Measurements from ENCODE around the gene SIPA1L2. TPM values are rescaled to one million over a fixed set of nuclear protein-coding genes. Genes with fewer than 3 reads are reported as not detected.

The SIPA1L2 gene
- total RNA-seq, 1 donor from 2014 or later = 48.9 TPM

DNA sequence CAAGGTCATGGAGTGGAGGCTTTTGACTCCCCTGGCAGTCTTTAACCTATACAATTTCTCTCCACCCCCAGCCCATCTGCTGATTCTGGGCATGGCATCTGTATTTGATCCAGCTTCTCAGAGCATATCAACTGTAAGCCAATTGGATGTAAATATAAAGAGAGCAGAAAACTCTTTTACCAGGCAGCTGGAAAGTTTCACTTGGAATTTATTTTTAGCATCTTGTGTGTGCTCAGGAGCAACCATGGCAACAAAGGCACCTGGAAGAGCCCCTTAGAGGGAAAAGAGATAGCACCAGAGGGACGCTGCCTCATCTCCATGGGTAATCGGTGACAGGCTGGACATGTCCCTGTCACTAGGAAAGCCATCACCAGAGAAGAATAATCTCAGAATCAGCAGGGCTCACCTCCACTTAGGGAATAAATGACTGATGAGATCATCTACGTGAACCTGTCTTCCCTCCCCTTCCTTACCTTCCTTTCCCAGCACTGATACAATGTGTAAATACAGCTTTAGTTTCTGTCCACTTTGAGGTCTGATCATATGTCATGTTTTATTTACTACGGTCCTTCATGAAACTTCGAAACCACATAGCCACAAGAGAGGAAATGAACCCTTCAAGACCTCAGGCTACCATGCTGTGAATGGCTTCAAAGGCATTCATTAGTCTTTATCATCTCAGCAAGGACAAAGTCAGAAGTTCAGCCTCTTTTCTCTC, 25.3 kb upstream of the SIPA1L2 start:
- no peaks in the 10 kb centered on the region for H3K9me3 ChIP-seq
- TF ChIP-seq POLR2AphosphoS5 (IDR thresholded peaks at IDR 0.05; ENCODE audit: insufficient read depth in 1 of 2, low read depth in 1 of 2) (no peak), POLR2A (IDR thresholded peaks at IDR 0.05) (no peak)
- H3K27me3 ChIP-seq = no peaks in the 10 kb centered on the region

DNA sequence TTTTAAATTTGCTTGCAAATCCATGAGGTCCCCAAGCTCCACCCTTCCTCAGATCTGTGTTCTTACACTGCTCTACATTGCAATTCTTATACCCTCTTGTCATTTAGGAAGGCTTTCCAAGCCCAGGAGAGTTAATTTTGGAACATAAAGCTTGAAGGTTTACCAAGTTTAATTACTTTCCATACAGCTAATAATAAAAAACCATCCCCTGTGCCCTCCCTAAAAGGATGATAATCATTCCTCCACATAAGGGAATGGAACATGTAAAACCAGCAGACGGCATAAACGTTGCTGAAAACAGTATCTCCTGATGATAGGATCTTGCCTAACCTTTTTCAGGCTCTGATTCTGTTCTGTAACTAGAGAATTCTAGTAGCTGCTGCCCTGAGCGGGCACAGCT, 23.9 kb upstream of the SIPA1L2 start:
- DNase-seq (ENCODE audit: extremely low spot score in 2 of 2) = no peak
- no peak for TF ChIP-seq POLR2A (IDR thresholded peaks at IDR 0.05)
- TF ChIP-seq, protein P1, sequence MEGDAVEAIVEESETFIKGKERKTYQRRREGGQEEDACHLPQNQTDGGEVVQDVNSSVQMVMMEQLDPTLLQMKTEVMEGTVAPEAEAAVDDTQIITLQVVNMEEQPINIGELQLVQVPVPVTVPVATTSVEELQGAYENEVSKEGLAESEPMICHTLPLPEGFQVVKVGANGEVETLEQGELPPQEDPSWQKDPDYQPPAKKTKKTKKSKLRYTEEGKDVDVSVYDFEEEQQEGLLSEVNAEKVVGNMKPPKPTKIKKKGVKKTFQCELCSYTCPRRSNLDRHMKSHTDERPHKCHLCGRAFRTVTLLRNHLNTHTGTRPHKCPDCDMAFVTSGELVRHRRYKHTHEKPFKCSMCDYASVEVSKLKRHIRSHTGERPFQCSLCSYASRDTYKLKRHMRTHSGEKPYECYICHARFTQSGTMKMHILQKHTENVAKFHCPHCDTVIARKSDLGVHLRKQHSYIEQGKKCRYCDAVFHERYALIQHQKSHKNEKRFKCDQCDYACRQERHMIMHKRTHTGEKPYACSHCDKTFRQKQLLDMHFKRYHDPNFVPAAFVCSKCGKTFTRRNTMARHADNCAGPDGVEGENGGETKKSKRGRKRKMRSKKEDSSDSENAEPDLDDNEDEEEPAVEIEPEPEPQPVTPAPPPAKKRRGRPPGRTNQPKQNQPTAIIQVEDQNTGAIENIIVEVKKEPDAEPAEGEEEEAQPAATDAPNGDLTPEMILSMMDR (IDR thresholded peaks at IDR 0.05) = no peak
- TF ChIP-seq POLR2AphosphoS5 (IDR thresholded peaks at IDR 0.05; ENCODE audit: insufficient read depth in 1 of 2, low read depth in 1 of 2) = no peak
- Histone ChIP-seq H3K9me3 (no peaks in the 10 kb centered on the region), H3K27ac (no peak overlapping the region), H3K27me3 (no peaks in the 10 kb centered on the region), H3K4me1 (no peaks in the 10 kb centered on the region), H3K4me3 (no peak overlapping the region), H3K36me3 (no peaks in the 10 kb centered on the region)
- intact Hi-C loops (cut with DNase I) = no loop called here

More for the DNA sequence above, 25.3 kb upstream of the SIPA1L2 start:
- Histone ChIP-seq H3K4me3 (no peak overlapping the region), H3K27ac (no peak overlapping the region), H3K4me1 (no peaks in the 10 kb centered on the region), H3K36me3 (no peaks in the 10 kb centered on the region)
- no peak for DNase-seq (ENCODE audit: extremely low spot score in 2 of 2)
- intact Hi-C loops (cut with DNase I) = no loop called here

DNA sequence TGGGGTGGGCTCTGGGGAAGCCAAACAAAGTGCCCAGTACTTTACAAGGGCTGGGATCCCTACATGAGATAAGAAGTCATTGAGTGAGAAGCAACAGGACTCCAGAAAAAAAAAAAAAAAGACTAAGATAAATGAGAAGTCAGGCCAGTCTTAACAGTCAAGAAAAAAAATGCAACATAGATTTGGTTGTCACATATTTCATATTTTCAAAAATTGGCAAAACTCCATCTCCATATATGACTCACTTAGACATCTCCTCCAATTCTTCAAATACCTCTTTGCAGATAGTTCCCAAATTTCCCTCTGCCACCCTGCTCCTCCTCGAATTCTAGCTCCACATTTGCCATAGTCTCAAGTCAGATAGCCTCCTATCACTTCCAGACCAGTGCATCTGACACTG, 20.9 kb upstream of the SIPA1L2 start:
- Histone ChIP-seq H3K4me1 (no peaks in the 10 kb centered on the region), H3K9me3 (no peaks in the 10 kb centered on the region), H3K36me3 (no peaks in the 10 kb centered on the region), H3K4me3 (no peak overlapping the region), H3K27ac (no peak overlapping the region), H3K27me3 (no peaks in the 10 kb centered on the region)
- TF ChIP-seq, protein P1 (IDR thresholded peaks at IDR 0.05) = no peak
- TF ChIP-seq POLR2A (IDR thresholded peaks at IDR 0.05) = no peak
- TF ChIP-seq POLR2AphosphoS5 (IDR thresholded peaks at IDR 0.05; ENCODE audit: insufficient read depth in 1 of 2, low read depth in 1 of 2) = no peak
- intact Hi-C loops (cut with DNase I) = no loop called here
- DNase-seq (ENCODE audit: extremely low spot score in 2 of 2) = no peak

DNA sequence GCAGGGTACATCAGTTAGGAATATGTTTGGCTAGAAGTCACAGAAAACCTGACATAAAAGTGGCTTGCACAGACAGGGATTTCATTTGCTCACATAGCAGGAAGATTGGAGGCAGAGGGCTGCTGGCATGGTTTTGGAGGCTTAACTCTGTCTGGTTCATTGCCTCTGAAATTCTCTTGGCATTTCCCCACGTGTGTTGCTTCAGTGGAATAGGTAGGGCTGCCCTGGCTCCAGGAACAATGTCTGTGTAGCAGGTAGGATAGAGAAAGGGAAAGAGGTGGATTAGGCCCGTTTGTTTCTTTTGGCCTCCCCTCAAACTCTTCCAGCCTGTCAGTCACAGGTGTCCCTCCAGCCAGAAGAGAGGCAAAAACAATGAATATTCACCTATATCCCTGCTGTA, 20.5 kb upstream of the SIPA1L2 start:
- no peak overlapping the region for H3K4me3 ChIP-seq
- intact Hi-C loops (cut with DNase I) = no loop called here
- H3K9me3 ChIP-seq = no peaks in the 10 kb centered on the region
- H3K27ac ChIP-seq = no peak overlapping the region
- no peaks in the 10 kb centered on the region for H3K36me3 ChIP-seq
- DNase-seq (ENCODE audit: extremely low spot score in 2 of 2) = no peak
- H3K4me1 ChIP-seq = no peaks in the 10 kb centered on the region
- no peaks in the 10 kb centered on the region for H3K27me3 ChIP-seq
- TF ChIP-seq, protein P1 (IDR thresholded peaks at IDR 0.05) = no peak
- TF ChIP-seq POLR2AphosphoS5 (IDR thresholded peaks at IDR 0.05; ENCODE audit: insufficient read depth in 1 of 2, low read depth in 1 of 2) (no peak), POLR2A (IDR thresholded peaks at IDR 0.05) (no peak)

DNA sequence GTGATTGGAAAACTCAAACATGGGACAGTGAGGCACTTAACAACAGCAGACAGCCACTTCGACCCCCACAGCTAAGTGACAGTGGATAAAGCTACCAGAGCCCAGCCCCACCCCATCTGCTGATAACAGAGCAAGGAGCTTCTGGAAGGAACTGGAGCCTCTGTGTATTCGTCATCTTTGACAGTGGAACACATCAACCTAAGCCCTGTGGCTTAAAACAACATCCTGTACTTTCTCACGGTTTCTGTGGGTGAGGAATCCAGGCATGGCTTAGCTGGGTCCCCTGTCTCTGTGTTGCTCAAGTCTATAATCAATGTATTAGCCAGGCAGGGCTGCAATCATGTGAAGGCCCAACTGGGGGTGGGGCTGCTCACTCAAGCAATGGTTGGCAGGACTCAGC, 18.4 kb upstream of the SIPA1L2 start:
- intact Hi-C loops (cut with DNase I) = no loop called here
- Histone ChIP-seq H3K27me3 (no peaks in the 10 kb centered on the region), H3K4me3 (no peak overlapping the region), H3K27ac (no peak overlapping the region), H3K36me3 (no peaks in the 10 kb centered on the region), H3K9me3 (no peaks in the 10 kb centered on the region), H3K4me1 (no peaks in the 10 kb centered on the region)
- TF ChIP-seq, protein P1 (IDR thresholded peaks at IDR 0.05) = no peak
- TF ChIP-seq POLR2AphosphoS5 (IDR thresholded peaks at IDR 0.05; ENCODE audit: insufficient read depth in 1 of 2, low read depth in 1 of 2) = peak in 1 of 2 donors; percentile 45
- DNase-seq (ENCODE audit: extremely low spot score in 2 of 2) = no peak

All from vagina (tissue), 2 donors.